ENCODE results near the gene JHY. TPM values are rescaled to one million over a fixed set of nuclear protein-coding genes. Genes with fewer than 3 reads are reported as not detected.

JHY gene
- total and polyA plus RNA-seq, 2 of the 4 experiments (the other 2 are of a cell fraction): 0.51 to 0.54 TPM

- H3K9ac ChIP-seq (ENCODE audit: low read depth, low read length): no peak overlapping the region
- intact Hi-C loops (cut with micrococcal nuclease) (no loop called here), in situ Hi-C loops (cut with MboI; ENCODE audit: low sequenced_read_pairs) (no loop called here), dilution Hi-C loops (cut with HindIII; ENCODE audit: low sequenced_read_pairs, unreplicated experiment) (no loop called here)
- H3K4me1 ChIP-seq (ENCODE audit: control insufficient read depth, insufficient read depth, low read length): no peaks in the 10 kb centered on the region
- H3K9me3 ChIP-seq (ENCODE audit: control insufficient read depth, insufficient read depth, low read length): no peaks in the 10 kb centered on the region
- ATAC-seq (ENCODE audit: low read depth): no peak
- TF ChIP-seq CEBPB (IDR thresholded peaks at IDR 0.05; ENCODE audit: low read depth, low read length) (peak; percentile 32; the same call in 1 of the 2 replicates), RFX5 (IDR thresholded peaks at IDR 0.05; ENCODE audit: low read depth, low read length) (no peak), RAD21 (IDR thresholded peaks at IDR 0.05; ENCODE audit: low read length) (no peak)
- H2BK120ac ChIP-seq (ENCODE audit: low read depth, low read length): no peak overlapping the region
- H2AK9ac ChIP-seq (replicated peaks; ENCODE audit: low read depth, low read length, poor library complexity): no peak overlapping the region
- no peak overlapping the region for H2BK5ac ChIP-seq (ENCODE audit: low read depth, low read length, poor library complexity, severe bottlenecking)
- CTCF ChIA-PET: interaction anchor here (0.8 kb wide), 1 partner anchor 98 kb away, joined by 3 read pairs; no protein-coding TSS in a partner anchor
- H4K91ac ChIP-seq (ENCODE audit: insufficient read depth, low read depth, low read length): no peak overlapping the region
- no peak overlapping the region for H3K4me2 ChIP-seq (ENCODE audit: low read depth, low read length)
- BruUV-seq (replicated peaks): no TSS peak
- no peak overlapping the region for H3K14ac ChIP-seq (replicated peaks; ENCODE audit: low read depth, low read length)
- POLR2A ChIA-PET (ENCODE audit: unreplicated experiment): no interaction called here
- H2BK20ac ChIP-seq (ENCODE audit: low read depth, low read length): no peak overlapping the region
- H3K9me1 ChIP-seq (ENCODE audit: insufficient read depth, low read length): no peaks in the 10 kb centered on the region
- H3K27ac ChIP-seq (ENCODE audit: insufficient read depth, low read length): no peak overlapping the region
- peaks cover 13% of the 10 kb centered on the region for H3K27me3 ChIP-seq (ENCODE audit: control insufficient read depth, insufficient read depth, low read length)
- no peak for DNase-seq
- H3K4me3 ChIP-seq (ENCODE audit: insufficient read depth, low read depth, low read length): no peak overlapping the region
- no peaks in the 10 kb centered on the region for H3K79me1 ChIP-seq (ENCODE audit: low read depth in 1 of 2, low read length in 2 of 2)
- H3K4ac ChIP-seq (ENCODE audit: low read depth, low read length): no peak overlapping the region
- H2AK5ac ChIP-seq (ENCODE audit: low read depth, low read length): no peak overlapping the region
- H4K5ac ChIP-seq (ENCODE audit: low read depth, low read length): no peak overlapping the region
- no peak overlapping the region for H3K56ac ChIP-seq (ENCODE audit: extremely low read depth, insufficient read depth, low read length)
- H3K36me3 ChIP-seq (ENCODE audit: control insufficient read depth, insufficient read depth, low read length): no peaks in the 10 kb centered on the region
- no peak overlapping the region for H3K18ac ChIP-seq (ENCODE audit: low read depth, low read length)
- H4K20me1 ChIP-seq (ENCODE audit: insufficient read depth, low read length): no peaks in the 10 kb centered on the region
- WGBS, 2 experiments (ENCODE audit: extremely low coverage in 2 of 2, insufficient read length in 1 of 2): no CpG with 5 or more reads among the region's 2 CpGs
- H3K23ac ChIP-seq (ENCODE audit: low read depth, low read length): no peak overlapping the region
- no peak overlapping the region for H2BK15ac ChIP-seq (ENCODE audit: low read depth, low read length)
- no peak overlapping the region for H2AFZ ChIP-seq (replicated peaks; ENCODE audit: low read length, poor library complexity)
- no peak overlapping the region for H4K8ac ChIP-seq (ENCODE audit: low read depth in 2 of 2, low read length in 2 of 2)
Observed at GRCh38 chr11:122923302-122923701, 40.7 kb downstream of the JHY start.
